Neural progenitor cell (in vitro differentiated cells): ENCODE measurements around the gene KHNYN. TPM values are rescaled to one million over a fixed set of nuclear protein-coding genes. Genes with fewer than 3 reads are reported as not detected.

ENCODE experiments used
- DNase-seq: peaks from one replicate; pipeline ENCODE4 v3.0.0-alpha.2; 2016; ENCODE audit warnings: low spot score
- H2AFZ ChIP-seq: fragments of 200-600 bp; sonication (generic); replicated peaks from 2 replicates; pipeline ENCODE4 v1.6.1; 2016; ENCODE audit warnings: antibody characterized with exemption
- H3F3A ChIP-seq: fragments of 200-600 bp; sonication (generic); 2 replicates; pipeline ENCODE4 v1.6.1; 2016; ENCODE audit warnings: antibody characterized with exemption, low read depth
- H3K27ac ChIP-seq: fragments of 200-600 bp; sonication (generic); 2 replicates; pipeline ENCODE4 v1.5.1; 2016; ENCODE audit warnings: mild to moderate bottlenecking
- H3K27me3 ChIP-seq: fragments of 200-600 bp; sonication (generic); 2 replicates; pipeline ENCODE4 v1.6.1; 2016; ENCODE audit warnings: mild to moderate bottlenecking, moderate library complexity
- H3K36me3 ChIP-seq: fragments of 200-600 bp; sonication (generic); 2 replicates; pipeline ENCODE4 v1.5.1; 2016
- H3K4me1 ChIP-seq: fragments of 200-600 bp; sonication (generic); 2 replicates; pipeline ENCODE4 v1.6.1; 2016; ENCODE audit warnings: mixed run types
- H3K4me2 ChIP-seq: fragments of 200-600 bp; sonication (generic); 2 replicates; pipeline ENCODE4 v1.6.1; 2016
- H3K4me3 ChIP-seq: fragments of 200-600 bp; sonication (generic); 2 replicates; pipeline ENCODE4 v1.5.1; 2016
- H3K79me2 ChIP-seq: fragments of 200-600 bp; sonication (generic); 2 replicates; pipeline ENCODE4 v1.6.1; 2016; ENCODE audit warnings: low read depth
- H3K9ac ChIP-seq: fragments of 200-600 bp; sonication (generic); 2 replicates; pipeline ENCODE4 v1.6.1; 2016
- H3K9me3 ChIP-seq: fragments of 200-600 bp; sonication (generic); 2 replicates; pipeline ENCODE4 v1.5.1; 2016; ENCODE audit warnings: low read depth
- H4K20me1 ChIP-seq: fragments of 200-600 bp; sonication (generic); 2 replicates; pipeline ENCODE4 v1.6.1; 2016; ENCODE audit warnings: low read depth
- H3K27ac Mint-ChIP-seq: 3 replicates; pipeline ENCODE4 v1.8.0; 2021; ENCODE audit warnings: mixed read lengths
- H3K27me3 Mint-ChIP-seq: 2 replicates; pipeline ENCODE4 v1.8.0; 2022; ENCODE audit warnings: low read depth, mild to moderate bottlenecking, inconsistent platforms, moderate library complexity, mixed read lengths; ENCODE audit not compliant: insufficient read depth
- H3K36me3 Mint-ChIP-seq: 3 replicates; pipeline ENCODE4 v1.8.0; 2021; ENCODE audit warnings: mixed read lengths
- H3K4me1 Mint-ChIP-seq: 3 replicates; pipeline ENCODE4 v1.8.0; 2021; ENCODE audit warnings: mixed read lengths
- H3K4me3 Mint-ChIP-seq: 3 replicates; pipeline ENCODE4 v1.8.0; 2021; ENCODE audit warnings: mild to moderate bottlenecking, moderate library complexity, mixed read lengths
- H3K9me3 Mint-ChIP-seq: 3 replicates; pipeline ENCODE4 v1.8.0; 2020; ENCODE audit warnings: mixed read lengths
- EZH2 ChIP-seq: fragments of 200-600 bp; sonication (generic); IDR thresholded peaks from 2 replicates; pipeline ENCODE4 v1.6.1; 2017; ENCODE audit warnings: antibody characterized with exemption, mild to moderate bottlenecking, moderate library complexity
- EZH2phosphoT487 ChIP-seq: fragments of 200-600 bp; sonication (generic); IDR thresholded peaks from 2 replicates; pipeline ENCODE4 v1.6.1; 2017; ENCODE audit warnings: antibody characterized with exemption
- total RNA-seq: library from RNA; depleted of rRNA; stranded (reverse); fragments of >200 nt; gene quantifications from 2 replicates; pipeline ENCODE4 v1.2.3, GENCODE V29; 2015; ENCODE audit warnings: low replicate concordance
- TF ChIP-seq, protein P1 (sequence below): fragments of 200-600 bp; sonication (generic); IDR thresholded peaks from 2 replicates; pipeline ENCODE4 v1.5.1; 2017; ENCODE audit warnings: antibody characterized with exemption, mild to moderate bottlenecking

KHNYN gene
- total RNA-seq, 1 donor from 2014 or later: 20.4 TPM

GRCh38 chr14:24397639-24398292, 32.0 kb upstream of the KHNYN start:
- Histone ChIP-seq H3K4me1 (peaks cover 34% of the 10 kb centered on the region), H3K36me3 (no peaks in the 10 kb centered on the region), H3K9me3 (no peaks in the 10 kb centered on the region), H2AFZ (peak overlapping the region; percentile 52), H3K4me3 (peak overlapping the region; percentile 58), H3K79me2 (peaks cover 18% of the 10 kb centered on the region), H3K27ac (no peak overlapping the region), H4K20me1 (no peaks in the 10 kb centered on the region), H3K4me2 (peak overlapping the region; percentile 83), H3K9ac (no peak overlapping the region), H3F3A (peaks cover 9% of the 10 kb centered on the region), H3K27me3 (no peaks in the 10 kb centered on the region)
- H3K27ac Mint-ChIP-seq: peak overlapping the region; percentile 76
- no peaks in the 10 kb centered on the region for H3K36me3 Mint-ChIP-seq
- no peaks in the 10 kb centered on the region for H3K9me3 Mint-ChIP-seq
- peaks cover 28% of the 10 kb centered on the region for H3K4me1 Mint-ChIP-seq
- peak; percentile 7 for DNase-seq
- TF ChIP-seq EZH2phosphoT487 (no peak), EZH2 (no peak)
- TF ChIP-seq, protein P1, sequence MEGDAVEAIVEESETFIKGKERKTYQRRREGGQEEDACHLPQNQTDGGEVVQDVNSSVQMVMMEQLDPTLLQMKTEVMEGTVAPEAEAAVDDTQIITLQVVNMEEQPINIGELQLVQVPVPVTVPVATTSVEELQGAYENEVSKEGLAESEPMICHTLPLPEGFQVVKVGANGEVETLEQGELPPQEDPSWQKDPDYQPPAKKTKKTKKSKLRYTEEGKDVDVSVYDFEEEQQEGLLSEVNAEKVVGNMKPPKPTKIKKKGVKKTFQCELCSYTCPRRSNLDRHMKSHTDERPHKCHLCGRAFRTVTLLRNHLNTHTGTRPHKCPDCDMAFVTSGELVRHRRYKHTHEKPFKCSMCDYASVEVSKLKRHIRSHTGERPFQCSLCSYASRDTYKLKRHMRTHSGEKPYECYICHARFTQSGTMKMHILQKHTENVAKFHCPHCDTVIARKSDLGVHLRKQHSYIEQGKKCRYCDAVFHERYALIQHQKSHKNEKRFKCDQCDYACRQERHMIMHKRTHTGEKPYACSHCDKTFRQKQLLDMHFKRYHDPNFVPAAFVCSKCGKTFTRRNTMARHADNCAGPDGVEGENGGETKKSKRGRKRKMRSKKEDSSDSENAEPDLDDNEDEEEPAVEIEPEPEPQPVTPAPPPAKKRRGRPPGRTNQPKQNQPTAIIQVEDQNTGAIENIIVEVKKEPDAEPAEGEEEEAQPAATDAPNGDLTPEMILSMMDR: no peak
- peaks cover 4% of the 10 kb centered on the region for H3K27me3 Mint-ChIP-seq
- H3K4me3 Mint-ChIP-seq: peak overlapping the region; percentile 76

DNA sequence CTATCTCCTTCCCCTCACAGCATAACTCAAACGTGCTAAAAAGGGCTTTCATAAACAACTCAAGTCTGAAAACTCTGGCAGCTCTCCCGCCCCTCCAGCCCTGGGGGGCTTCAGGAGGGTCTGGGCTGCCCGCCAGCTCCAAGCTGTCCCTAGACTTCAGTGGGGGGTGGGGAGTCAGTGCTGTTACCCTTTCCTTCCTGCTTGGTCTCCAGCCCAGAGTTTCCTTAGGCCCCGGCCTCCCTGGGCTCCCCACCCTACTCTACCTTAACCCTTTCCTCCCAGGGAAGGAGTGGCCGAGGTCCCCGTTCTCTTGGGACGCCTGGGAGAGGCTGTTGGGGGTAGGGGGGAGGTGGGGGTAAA, 31.5 kb upstream of the KHNYN start:
- H3K4me2 ChIP-seq: peak overlapping the region; percentile 83
- no peak overlapping the region for H3K27ac ChIP-seq
- Mint-ChIP-seq H3K36me3 (no peaks in the 10 kb centered on the region), H3K9me3 (no peaks in the 10 kb centered on the region), H3K4me3 (peak overlapping the region; percentile 49), H3K27ac (no peak overlapping the region), H3K27me3 (peaks cover 4% of the 10 kb centered on the region), H3K4me1 (peaks cover 28% of the 10 kb centered on the region)
- DNase-seq: peak; percentile 60
- peaks cover 22% of the 10 kb centered on the region for H3K79me2 ChIP-seq
- peak overlapping the region; percentile 52 for H2AFZ ChIP-seq
- peaks cover 40% of the 10 kb centered on the region for H3K4me1 ChIP-seq
- H3K9me3 ChIP-seq: no peaks in the 10 kb centered on the region
- TF ChIP-seq EZH2 (no peak), EZH2phosphoT487 (no peak)
- TF ChIP-seq, protein P1: no peak
- no peak overlapping the region for H3K9ac ChIP-seq
- no peaks in the 10 kb centered on the region for H3K27me3 ChIP-seq
- H3K36me3 ChIP-seq: no peaks in the 10 kb centered on the region
- H3F3A ChIP-seq: peaks cover 9% of the 10 kb centered on the region
- no peaks in the 10 kb centered on the region for H4K20me1 ChIP-seq
- peak overlapping the region; percentile 58 for H3K4me3 ChIP-seq

DNA sequence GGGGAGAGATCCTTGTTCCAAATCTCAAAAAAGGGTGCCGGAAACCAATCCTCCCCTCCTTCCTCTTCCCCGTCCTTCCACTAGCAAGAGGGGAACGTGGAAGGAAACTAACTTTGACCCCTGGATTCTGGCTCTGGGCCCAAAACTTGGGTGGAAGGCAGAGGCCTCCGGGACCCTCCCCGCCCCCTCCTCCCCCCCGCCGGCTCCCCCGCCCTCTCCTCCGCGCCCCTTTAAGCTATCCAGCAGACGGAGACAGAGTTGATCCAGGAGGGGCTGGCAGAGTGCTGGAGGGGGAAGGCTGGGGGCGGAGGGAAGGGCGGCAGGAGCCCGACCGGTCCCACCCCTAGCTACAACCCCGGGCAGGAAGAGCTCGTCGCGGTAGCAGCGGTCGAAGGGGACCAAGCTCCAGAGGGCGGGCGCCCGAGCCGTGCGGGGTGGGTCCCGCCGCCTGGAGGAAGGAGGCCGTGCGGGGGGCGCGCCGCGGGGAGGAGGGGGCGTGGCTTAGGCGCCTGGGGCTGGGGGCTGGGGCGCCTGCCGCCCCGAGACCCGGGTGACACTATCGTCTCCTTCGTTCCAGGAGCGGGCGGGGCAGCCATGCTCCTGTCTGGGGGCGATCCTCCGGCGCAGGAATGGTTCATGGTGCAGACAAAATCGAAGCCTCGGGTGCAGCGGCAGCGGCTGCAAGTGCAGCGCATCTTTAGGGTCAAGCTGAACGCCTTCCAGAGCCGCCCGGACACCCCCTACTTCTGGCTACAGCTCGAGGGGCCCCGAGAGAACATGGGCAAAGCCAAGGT, 30.9 kb upstream of the KHNYN start, which contains the start of gene NYNRIN:
Gene NYNRIN (plus strand): TSS at position 351 of the 794 bp plus-strand sequence. CDS start 244 bp downstream, at position 595.
- no peaks in the 10 kb centered on the region for H3K36me3 Mint-ChIP-seq
- no peaks in the 10 kb centered on the region for H4K20me1 ChIP-seq
- TF ChIP-seq, protein P1: no peak
- TF ChIP-seq EZH2phosphoT487 (no peak), EZH2 (no peak)
- peaks cover 4% of the 10 kb centered on the region for H3K27me3 Mint-ChIP-seq
- no peak within 1 kb of the TSS for H3K27ac ChIP-seq
- no peak within 1 kb of the TSS for H3K9ac ChIP-seq
- H3K9me3 ChIP-seq: no peaks in the 10 kb centered on the region
- H3K27me3 ChIP-seq: no peaks in the 10 kb centered on the region
- no peaks in the 10 kb centered on the region for H3K36me3 ChIP-seq
- DNase-seq: peak; percentile 84
- H3K27ac Mint-ChIP-seq: peak within 1 kb of the TSS; percentile 86
- peak within 1 kb of the TSS; percentile 88 for H3K4me3 Mint-ChIP-seq
- H3K4me1 ChIP-seq: peaks cover 45% of the 10 kb centered on the region
- H3K9me3 Mint-ChIP-seq: no peaks in the 10 kb centered on the region
- peaks cover 22% of the 10 kb centered on the region for H3K79me2 ChIP-seq
- H3K4me2 ChIP-seq: peak within 1 kb of the TSS; percentile 83
- peaks cover 9% of the 10 kb centered on the region for H3F3A ChIP-seq
- peaks cover 33% of the 10 kb centered on the region for H3K4me1 Mint-ChIP-seq
- peak within 1 kb of the TSS; percentile 58 for H3K4me3 ChIP-seq
- H2AFZ ChIP-seq: peak within 1 kb of the TSS; percentile 52
